ENCODE results near the gene GPAM. TPM values are rescaled to one million over a fixed set of nuclear protein-coding genes. Genes with fewer than 3 reads are reported as not detected.

GPAM gene
- total RNA-seq, 2 donors from 2014 or later = 18.5 to 21.3 TPM

- Histone ChIP-seq H3K36me3 (ENCODE audit: control insufficient read depth, insufficient read depth, low read length) (no peaks in the 10 kb centered on the region), H3K4me1 (ENCODE audit: control insufficient read depth, insufficient read depth, low read length) (peaks cover 3% of the 10 kb centered on the region), H3K9ac (ENCODE audit: extremely low read depth, low read length, poor library complexity, severe bottlenecking) (no peak overlapping the region), H3K4me3 (ENCODE audit: low read length) (no peak overlapping the region), H3K27me3 (ENCODE audit: control insufficient read depth, insufficient read depth, low read length, poor library complexity, severe bottlenecking) (no peaks in the 10 kb centered on the region), H3K9me3 (ENCODE audit: control insufficient read depth, low read length) (peaks cover 9% of the 10 kb centered on the region), H3K27ac (ENCODE audit: low read depth, low read length) (no peak overlapping the region)
- WGBS, 2 experiments (ENCODE audit: insufficient coverage in 1 of 2, insufficient read length in 1 of 2) = 39 to 42% methylated on average over 8 to 11 of the region's 11 CpGs
- Mint-ChIP-seq H3K27me3 (ENCODE audit: insufficient read depth) (peaks cover 1% of the 10 kb centered on the region), H3K4me3 (no peak overlapping the region), H3K27ac (no peak overlapping the region), H3K9me3 (peaks cover 2% of the 10 kb centered on the region), H3K36me3 (ENCODE audit: low read depth) (no peaks in the 10 kb centered on the region), H3K4me1 (peaks cover 6% of the 10 kb centered on the region)
- DNase-seq = peak; percentile 97
- TF ChIP-seq, protein P1, sequence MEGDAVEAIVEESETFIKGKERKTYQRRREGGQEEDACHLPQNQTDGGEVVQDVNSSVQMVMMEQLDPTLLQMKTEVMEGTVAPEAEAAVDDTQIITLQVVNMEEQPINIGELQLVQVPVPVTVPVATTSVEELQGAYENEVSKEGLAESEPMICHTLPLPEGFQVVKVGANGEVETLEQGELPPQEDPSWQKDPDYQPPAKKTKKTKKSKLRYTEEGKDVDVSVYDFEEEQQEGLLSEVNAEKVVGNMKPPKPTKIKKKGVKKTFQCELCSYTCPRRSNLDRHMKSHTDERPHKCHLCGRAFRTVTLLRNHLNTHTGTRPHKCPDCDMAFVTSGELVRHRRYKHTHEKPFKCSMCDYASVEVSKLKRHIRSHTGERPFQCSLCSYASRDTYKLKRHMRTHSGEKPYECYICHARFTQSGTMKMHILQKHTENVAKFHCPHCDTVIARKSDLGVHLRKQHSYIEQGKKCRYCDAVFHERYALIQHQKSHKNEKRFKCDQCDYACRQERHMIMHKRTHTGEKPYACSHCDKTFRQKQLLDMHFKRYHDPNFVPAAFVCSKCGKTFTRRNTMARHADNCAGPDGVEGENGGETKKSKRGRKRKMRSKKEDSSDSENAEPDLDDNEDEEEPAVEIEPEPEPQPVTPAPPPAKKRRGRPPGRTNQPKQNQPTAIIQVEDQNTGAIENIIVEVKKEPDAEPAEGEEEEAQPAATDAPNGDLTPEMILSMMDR (conservative IDR thresholded peaks at IDR 0.05) = peak; percentile 96
Observed at GRCh38 chr10:112140110-112140970, 43.2 kb downstream of the GPAM start.

- H3K4me3 Mint-ChIP-seq = no peak overlapping the region
- H3K27ac Mint-ChIP-seq = no peak overlapping the region
- H3K9me3 ChIP-seq (ENCODE audit: control insufficient read depth, low read length) = peaks cover 9% of the 10 kb centered on the region
- H3K4me1 Mint-ChIP-seq = peaks cover 6% of the 10 kb centered on the region
- H3K9me3 Mint-ChIP-seq = peaks cover 2% of the 10 kb centered on the region
- no peak overlapping the region for H3K9ac ChIP-seq (ENCODE audit: extremely low read depth, low read length, poor library complexity, severe bottlenecking)
- no peaks in the 10 kb centered on the region for H3K36me3 Mint-ChIP-seq (ENCODE audit: low read depth)
- DNase-seq = no peak
- WGBS, 2 experiments (ENCODE audit: insufficient coverage in 1 of 2, insufficient read length in 1 of 2) = 92 to 93% methylated on average over 5 to 7 of the region's 7 CpGs
- H3K27ac ChIP-seq (ENCODE audit: low read depth, low read length) = no peak overlapping the region
- H3K27me3 ChIP-seq (ENCODE audit: control insufficient read depth, insufficient read depth, low read length, poor library complexity, severe bottlenecking) = no peaks in the 10 kb centered on the region
- H3K27me3 Mint-ChIP-seq (ENCODE audit: insufficient read depth) = peaks cover 1% of the 10 kb centered on the region
- TF ChIP-seq, protein P1 (conservative IDR thresholded peaks at IDR 0.05) = no peak
- no peak overlapping the region for H3K4me3 ChIP-seq (ENCODE audit: low read length)
- peaks cover 3% of the 10 kb centered on the region for H3K4me1 ChIP-seq (ENCODE audit: control insufficient read depth, insufficient read depth, low read length)
- H3K36me3 ChIP-seq (ENCODE audit: control insufficient read depth, insufficient read depth, low read length) = no peaks in the 10 kb centered on the region
Observed at GRCh38 chr10:112139176-112139575, 44.4 kb downstream of the GPAM start.

DNA sequence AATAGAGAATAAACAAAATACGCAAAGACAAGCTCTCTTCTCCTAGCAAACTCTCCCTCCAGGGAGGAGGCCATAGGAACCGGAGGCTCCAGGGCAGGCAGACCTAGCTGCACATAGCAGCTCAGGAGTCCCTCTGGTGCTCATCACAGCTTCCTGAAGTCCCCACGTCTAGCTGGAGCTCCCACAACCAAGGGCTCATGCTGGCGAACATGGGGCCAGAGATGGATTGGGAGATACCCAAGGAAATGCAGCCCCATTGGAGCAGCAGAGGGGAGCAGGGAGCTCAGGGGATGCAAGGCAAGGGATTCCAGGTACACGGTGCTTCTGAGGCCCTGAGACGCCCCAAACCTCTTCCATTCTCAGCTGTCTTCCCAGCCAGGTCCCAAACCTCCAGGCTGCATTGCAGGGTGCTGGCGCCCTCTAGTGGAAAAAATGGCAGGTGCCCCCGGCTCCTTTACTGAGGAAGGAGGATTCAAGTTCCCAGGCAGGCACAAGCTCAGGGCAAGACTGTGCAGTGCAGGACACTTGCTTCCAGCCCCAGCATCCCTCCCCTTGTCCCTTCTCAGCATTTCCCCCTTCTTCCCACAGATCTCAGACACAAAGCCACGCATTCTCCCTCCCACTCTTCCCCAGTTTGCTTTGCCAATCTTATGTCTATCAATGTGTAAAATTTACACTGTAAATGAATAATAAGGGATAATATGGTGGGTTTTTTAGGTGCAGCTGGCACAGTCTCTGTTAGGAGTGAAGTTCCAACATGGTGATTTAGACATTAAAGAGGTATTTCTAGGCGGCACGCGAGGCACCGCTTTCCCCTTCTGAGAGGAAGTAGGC lies 46.2 kb downstream of the GPAM start:
- H3K27ac ChIP-seq (ENCODE audit: low read depth, low read length) = no peak overlapping the region

More for the DNA sequence above, 46.2 kb downstream of the GPAM start:
- H3K27me3 Mint-ChIP-seq (ENCODE audit: insufficient read depth) = peaks cover 1% of the 10 kb centered on the region
- no peak overlapping the region for H3K9ac ChIP-seq (ENCODE audit: extremely low read depth, low read length, poor library complexity, severe bottlenecking)
- H3K36me3 ChIP-seq (ENCODE audit: control insufficient read depth, insufficient read depth, low read length) = no peaks in the 10 kb centered on the region
- H3K27me3 ChIP-seq (ENCODE audit: control insufficient read depth, insufficient read depth, low read length, poor library complexity, severe bottlenecking) = no peaks in the 10 kb centered on the region
- H3K4me1 Mint-ChIP-seq = peaks cover 3% of the 10 kb centered on the region
- DNase-seq = peak; percentile 98
- H3K9me3 Mint-ChIP-seq = peaks cover 2% of the 10 kb centered on the region
- H3K9me3 ChIP-seq (ENCODE audit: control insufficient read depth, low read length) = peaks cover 9% of the 10 kb centered on the region
- 73 to 76% methylated on average over 8 to 12 of the region's 13 CpGs for WGBS, 2 experiments (ENCODE audit: insufficient coverage in 1 of 2, insufficient read length in 1 of 2)
- H3K4me3 Mint-ChIP-seq = no peak overlapping the region
- peaks cover 3% of the 10 kb centered on the region for H3K4me1 ChIP-seq (ENCODE audit: control insufficient read depth, insufficient read depth, low read length)
- TF ChIP-seq, protein P1 (conservative IDR thresholded peaks at IDR 0.05) = peak; percentile 98
- no peak overlapping the region for H3K4me3 ChIP-seq (ENCODE audit: low read length)
- H3K36me3 Mint-ChIP-seq (ENCODE audit: low read depth) = no peaks in the 10 kb centered on the region
- H3K27ac Mint-ChIP-seq = no peak overlapping the region

Measured in endodermal cell (in vitro differentiated cells).